ENCODE measurements around the gene PALB2. TPM values are rescaled to one million over a fixed set of nuclear protein-coding genes. Genes with fewer than 3 reads are reported as not detected.

Gene PALB2
- total RNA-seq, 1 donor from 2014 or later: 10.1 TPM

- Histone ChIP-seq H3K9me3 (no peaks in the 10 kb centered on the region), H3K4me3 (no peak overlapping the region), H3K27ac (no peak overlapping the region), H3K36me3 (peaks cover 8 to 92% of the 10 kb centered on the region in 2 donors), H3K27me3 (no peaks in the 10 kb centered on the region), H3K4me1 (peaks cover 13% of the 10 kb centered on the region)
- intact Hi-C loops (cut with DNase I): no loop called here
- TF ChIP-seq POLR2A (IDR thresholded peaks at IDR 0.05) (no peak), POLR2AphosphoS5 (IDR thresholded peaks at IDR 0.05; ENCODE audit: insufficient read depth in 1 of 2, low read depth in 1 of 2) (no peak), CTCF (IDR thresholded peaks at IDR 0.05) (no peak)
- no peak for DNase-seq (ENCODE audit: extremely low spot score in 2 of 2)
Measured at GRCh38 chr16:23564575-23565363, 76.3 kb downstream of the PALB2 start.

- no peak overlapping the region for H3K27ac ChIP-seq
- H3K4me1 ChIP-seq: peaks cover 29% of the 10 kb centered on the region
- intact Hi-C loops (cut with DNase I): no loop called here
- peaks cover 8 to 80% of the 10 kb centered on the region in 2 donors for H3K36me3 ChIP-seq
- no peak for DNase-seq (ENCODE audit: extremely low spot score in 2 of 2)
- no peaks in the 10 kb centered on the region for H3K27me3 ChIP-seq
- no peaks in the 10 kb centered on the region for H3K9me3 ChIP-seq
- H3K4me3 ChIP-seq: no peak overlapping the region
- no peak for TF ChIP-seq POLR2AphosphoS5 (IDR thresholded peaks at IDR 0.05; ENCODE audit: insufficient read depth in 1 of 2, low read depth in 1 of 2)
- TF ChIP-seq CTCF (IDR thresholded peaks at IDR 0.05): no peak
Measured at GRCh38 chr16:23563186-23563585, 77.9 kb downstream of the PALB2 start.

GRCh38 chr16:23562505-23562904 lies 78.6 kb downstream of the PALB2 start:
- intact Hi-C loops (cut with DNase I): no loop called here
- H3K36me3 ChIP-seq: peaks cover 8 to 73% of the 10 kb centered on the region in 2 donors
- no peaks in the 10 kb centered on the region for H3K27me3 ChIP-seq
- H3K9me3 ChIP-seq: no peaks in the 10 kb centered on the region
- H3K4me3 ChIP-seq: no peak overlapping the region
- TF ChIP-seq CTCF (IDR thresholded peaks at IDR 0.05): no peak
- TF ChIP-seq POLR2A (IDR thresholded peaks at IDR 0.05): no peak
- no peak for TF ChIP-seq POLR2AphosphoS5 (IDR thresholded peaks at IDR 0.05; ENCODE audit: insufficient read depth in 1 of 2, low read depth in 1 of 2)
- peaks cover 31% of the 10 kb centered on the region for H3K4me1 ChIP-seq
- no peak overlapping the region for H3K27ac ChIP-seq
- DNase-seq (ENCODE audit: extremely low spot score in 2 of 2): no peak

GRCh38 chr16:23561586-23561985 lies 79.5 kb downstream of the PALB2 start:
- H3K27me3 ChIP-seq: no peaks in the 10 kb centered on the region
- no peak for TF ChIP-seq POLR2AphosphoS5 (IDR thresholded peaks at IDR 0.05; ENCODE audit: insufficient read depth in 1 of 2, low read depth in 1 of 2)
- TF ChIP-seq POLR2A (IDR thresholded peaks at IDR 0.05): no peak
- no peak for TF ChIP-seq CTCF (IDR thresholded peaks at IDR 0.05)
- H3K27ac ChIP-seq: no peak overlapping the region
- H3K4me3 ChIP-seq: no peak overlapping the region
- peaks cover 8 to 64% of the 10 kb centered on the region in 2 donors for H3K36me3 ChIP-seq
- H3K9me3 ChIP-seq: no peaks in the 10 kb centered on the region
- intact Hi-C loops (cut with DNase I): no loop called here
- DNase-seq (ENCODE audit: extremely low spot score in 2 of 2): no peak
- H3K4me1 ChIP-seq: peaks cover 35% of the 10 kb centered on the region

Data from vagina (tissue), 2 donors.